Naive thymus-derived CD8-positive, alpha-beta T cell (primary cell): ENCODE data around the gene GAS7. TPM values are rescaled to one million over a fixed set of nuclear protein-coding genes. Genes with fewer than 3 reads are reported as not detected.

Source experiments
- ATAC-seq, 2 donors: fragments of 150-1000 bp; cut with Tn5 transposase in 1 of 2; sonication (Bioruptor Pico), chemical (Tn5 transposase) in 1 of 2; 1 replicate in 1 of 2; 2 replicates in 1 of 2; pipeline ENCODE4 v1.10.0; 2021; ENCODE audit warnings: mild to moderate bottlenecking in 2 of 2, moderate library complexity in 2 of 2
- POLR2A ChIA-PET: fragments of 350-600 bp; sonication (Branson Sonifier 250); formaldehyde crosslinking; loops from one replicate; lab custom pipeline; 2021; ENCODE audit warnings: antibody characterized with exemption; lab: Charles Lee
- DNase-seq, 10 donors: peaks; one replicate each; pipeline versions ENCODE4 v3.0.0 to v3.0.0-alpha.2; 2020 to 2022
- H3K27ac Mint-ChIP-seq, 10 donors: one replicate each; pipeline ENCODE4 v1.8.0; 2020 to 2022; ENCODE audit warnings: mild to moderate bottlenecking in 10 of 10, mixed read lengths in 10 of 10, moderate library complexity in 4 of 10, inconsistent platforms in 1 of 10
- H3K27me3 Mint-ChIP-seq, 5 donors: one replicate each; pipeline ENCODE4 v1.8.0; 2021 to 2022; ENCODE audit warnings: mixed read lengths in 5 of 5
- H3K36me3 Mint-ChIP-seq, 3 donors: one replicate each; pipeline ENCODE4 v1.8.0; 2020 to 2022; ENCODE audit warnings: mixed read lengths in 3 of 3, mild to moderate bottlenecking in 2 of 3, inconsistent platforms in 1 of 3
- H3K4me1 Mint-ChIP-seq, 4 donors: one replicate each; pipeline ENCODE4 v1.8.0; 2021 to 2022; ENCODE audit warnings: mixed read lengths in 4 of 4
- H3K4me3 Mint-ChIP-seq, 10 donors: one replicate each; pipeline ENCODE4 v1.8.0; 2020 to 2022; ENCODE audit warnings: mild to moderate bottlenecking in 10 of 10, mixed read lengths in 10 of 10, moderate library complexity in 6 of 10, inconsistent platforms in 1 of 10
- H3K9me3 Mint-ChIP-seq, 9 donors: one replicate each; pipeline ENCODE4 v1.8.0; 2020 to 2022; ENCODE audit warnings: mixed read lengths in 9 of 9, mild to moderate bottlenecking in 3 of 9, inconsistent platforms in 1 of 9, moderate library complexity in 1 of 9
- polyA plus RNA-seq, 3 donors: library from polyadenylated mRNA; unstranded; fragments of 300-500 nt; fragmentation: Illumina TruSeq; gene quantifications; one replicate each; pipeline ENCODE4 v1.2.3, GENCODE V29; 2021
- total RNA-seq, 8 experiments: library from RNA in 2 of 8; stranded (reverse) in 2 of 8; gene quantifications; one replicate each; pipeline ENCODE4 v1.2.3 and lab custom pipeline; 2021 to 2026

Gene GAS7
- total and polyA plus RNA-seq, 5 experiments from 2014 or later: 0.05 to 2.1 (median 1.4) TPM; not detected in 1

DNA sequence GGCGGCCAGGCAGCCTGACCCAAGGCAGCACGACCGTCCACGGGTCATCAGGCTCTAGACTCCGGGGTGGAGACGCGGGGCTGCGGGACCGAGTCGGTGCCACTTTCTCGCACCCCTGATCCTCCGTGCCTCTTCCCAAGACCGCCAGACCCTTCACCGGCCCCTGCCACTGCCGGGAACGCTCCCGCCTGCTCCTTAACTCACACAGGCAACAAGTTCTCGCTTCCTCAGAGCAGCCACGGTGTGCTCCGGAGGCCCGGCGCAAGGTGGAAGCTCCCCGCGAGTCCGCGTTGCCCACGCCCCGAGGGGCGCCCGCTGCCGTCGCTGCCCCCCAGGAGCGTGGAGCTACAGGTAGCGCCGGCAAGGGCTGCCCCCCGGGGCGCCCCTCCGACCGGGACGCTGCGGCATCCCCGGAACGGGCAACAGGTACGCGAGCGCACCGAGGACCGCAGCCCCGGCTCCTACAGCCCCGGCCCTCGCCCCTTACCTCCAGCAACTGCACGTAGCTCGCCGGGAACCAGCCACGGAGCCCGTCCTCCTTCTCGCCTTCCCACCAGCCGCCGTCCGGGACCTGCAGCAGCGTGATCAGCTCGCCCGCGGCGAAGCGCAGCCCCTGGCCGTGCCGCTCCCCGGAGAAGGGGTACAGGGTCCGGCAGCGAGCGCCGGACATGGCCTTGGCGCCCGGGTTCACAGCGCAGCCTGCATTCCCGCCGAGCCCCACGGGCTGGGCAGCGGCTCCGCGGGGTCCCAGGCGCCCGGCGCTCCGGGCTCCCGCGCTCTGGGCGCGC, 491 bp downstream of the GAS7 start:
- no peak overlapping the region for H3K27ac Mint-ChIP-seq
- H3K4me1 Mint-ChIP-seq: peaks cover 3 to 25% (median 11%) of the 10 kb centered on the region in 4 donors
- peaks cover 4 to 27% (median 12%) of the 10 kb centered on the region in 3 donors for H3K36me3 Mint-ChIP-seq
- DNase-seq (peak in 1 of 10 donors; percentile 6), ATAC-seq (peak; percentile 7 to 29)
- H3K4me3 Mint-ChIP-seq: peak overlapping the region in 6 of 10 donors; percentile 22 to 72 (median 41)
- H3K9me3 Mint-ChIP-seq: peaks cover 0 to 28% (median 20%) of the 10 kb centered on the region in 9 donors
- H3K27me3 Mint-ChIP-seq: peaks cover 14 to 47% (median 23%) of the 10 kb centered on the region in 5 donors
- POLR2A ChIA-PET: no interaction called here

- Mint-ChIP-seq H3K9me3 (peaks cover 0 to 29% (median 20%) of the 10 kb centered on the region in 9 donors), H3K36me3 (peaks cover 4 to 27% (median 12%) of the 10 kb centered on the region in 3 donors), H3K4me1 (peaks cover 3 to 25% (median 11%) of the 10 kb centered on the region in 4 donors), H3K27me3 (peaks cover 14 to 47% (median 23%) of the 10 kb centered on the region in 5 donors), H3K4me3 (peak overlapping the region in 8 of 10 donors; percentile 2 to 65 (median 33)), H3K27ac (no peak overlapping the region)
- ATAC-seq (no peak), DNase-seq (no peak)
- POLR2A ChIA-PET: no interaction called here
Measured at GRCh38 chr17:10197362-10197720, 1.1 kb downstream of the GAS7 start.

DNA sequence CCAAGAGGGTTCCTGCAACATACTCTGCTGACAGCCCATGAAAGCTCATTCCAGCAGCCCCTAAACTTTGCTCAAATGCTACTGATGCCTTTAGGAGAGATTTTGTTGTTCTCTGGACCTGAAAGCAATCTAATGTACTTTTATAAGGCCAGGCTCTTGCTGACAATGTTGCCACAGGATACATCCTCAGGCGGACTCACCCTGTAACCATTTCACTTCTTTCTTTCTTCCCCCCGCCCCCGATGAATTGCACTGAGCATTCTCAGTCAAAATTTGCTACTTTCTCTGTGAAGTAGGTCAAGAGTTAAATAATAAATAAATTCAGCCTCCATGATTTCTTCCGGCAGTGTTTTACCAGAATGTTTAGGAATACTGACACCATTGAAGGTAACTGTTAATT, 1.5 kb downstream of the GAS7 start:
- peaks cover 3 to 25% (median 11%) of the 10 kb centered on the region in 4 donors for H3K4me1 Mint-ChIP-seq
- peak overlapping the region in 8 of 10 donors; percentile 2 to 65 (median 36) for H3K4me3 Mint-ChIP-seq
- H3K9me3 Mint-ChIP-seq: peaks cover 0 to 29% (median 20%) of the 10 kb centered on the region in 9 donors
- H3K27ac Mint-ChIP-seq: no peak overlapping the region
- peaks cover 4 to 27% (median 12%) of the 10 kb centered on the region in 3 donors for H3K36me3 Mint-ChIP-seq
- POLR2A ChIA-PET: no interaction called here
- ATAC-seq (no peak), DNase-seq (no peak)
- peaks cover 14 to 47% (median 23%) of the 10 kb centered on the region in 5 donors for H3K27me3 Mint-ChIP-seq

DNA sequence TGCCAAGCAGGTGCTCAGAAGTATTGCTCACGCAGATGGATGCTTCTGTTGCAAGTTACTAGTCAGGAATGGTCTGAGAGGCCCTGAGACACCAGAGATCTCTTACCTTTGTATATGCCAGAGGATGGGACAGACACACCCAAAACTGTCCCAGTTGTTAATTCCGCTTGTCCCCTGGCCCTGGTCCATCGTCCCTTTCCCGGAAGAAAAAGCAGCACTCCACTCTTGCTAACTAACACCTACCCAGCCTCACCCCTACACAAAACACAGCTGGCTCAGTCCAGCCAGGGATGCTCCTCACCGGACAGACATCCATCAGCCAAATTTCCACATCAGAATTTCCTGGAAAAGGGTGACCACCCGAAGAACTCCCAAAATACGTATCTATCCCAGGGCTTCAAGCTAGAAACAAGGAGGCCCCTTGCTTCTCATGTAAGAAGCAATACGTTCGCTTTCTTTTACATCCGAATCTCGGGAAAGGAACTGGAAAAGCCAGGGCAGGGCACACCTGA, 2.0 kb downstream of the GAS7 start:
- ATAC-seq (no peak), DNase-seq (no peak)
- Mint-ChIP-seq H3K9me3 (peaks cover 0 to 31% (median 19%) of the 10 kb centered on the region in 9 donors), H3K4me1 (peaks cover 3 to 25% (median 11%) of the 10 kb centered on the region in 4 donors), H3K27ac (no peak overlapping the region), H3K4me3 (peak overlapping the region in 5 of 10 donors; percentile 3 to 56 (median 36)), H3K27me3 (peaks cover 14 to 45% (median 23%) of the 10 kb centered on the region in 5 donors), H3K36me3 (peaks cover 4 to 27% (median 12%) of the 10 kb centered on the region in 3 donors)
- POLR2A ChIA-PET: no interaction called here

DNA sequence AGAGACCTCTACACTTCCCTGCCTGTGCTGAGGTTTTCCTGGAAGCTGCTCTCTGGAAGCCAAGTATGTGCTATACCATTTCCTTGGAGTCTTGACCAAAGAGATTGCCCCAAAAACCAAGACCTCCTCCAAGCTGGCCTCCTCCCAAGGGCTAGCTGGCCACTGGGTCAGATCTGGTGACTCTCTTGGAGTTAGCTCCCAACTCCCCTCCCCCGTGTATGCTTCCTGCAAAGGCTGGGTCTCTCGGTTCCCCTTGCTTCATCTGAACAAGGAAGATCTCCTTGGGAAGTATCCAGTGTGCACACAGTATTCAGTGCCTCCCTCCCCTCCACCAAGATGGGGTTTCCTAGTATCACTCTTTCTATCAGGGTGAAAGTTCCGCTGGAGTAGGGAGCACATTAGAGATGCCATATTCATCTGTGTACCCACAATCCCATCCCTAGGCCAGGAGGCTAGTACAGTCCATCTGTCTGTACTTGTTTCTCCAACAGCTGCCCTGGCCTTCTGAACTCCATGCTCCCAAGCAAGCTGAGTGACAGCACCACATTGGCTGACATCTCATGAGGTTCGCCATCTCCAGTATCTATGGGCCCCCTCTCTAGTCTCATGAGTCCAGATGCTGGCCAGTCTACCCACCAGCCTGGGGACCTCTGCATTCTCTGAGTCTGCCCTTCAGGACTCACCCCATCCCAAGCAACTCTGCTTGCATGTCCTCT, 3.2 kb downstream of the GAS7 start:
- peaks cover 0 to 33% (median 19%) of the 10 kb centered on the region in 9 donors for H3K9me3 Mint-ChIP-seq
- peaks cover 8 to 33% (median 17%) of the 10 kb centered on the region in 5 donors for H3K27me3 Mint-ChIP-seq
- no peak overlapping the region for H3K4me3 Mint-ChIP-seq
- DNase-seq (no peak), ATAC-seq (no peak)
- H3K36me3 Mint-ChIP-seq: peaks cover 4 to 27% (median 12%) of the 10 kb centered on the region in 3 donors
- no peak overlapping the region for H3K27ac Mint-ChIP-seq
- H3K4me1 Mint-ChIP-seq: peaks cover 3 to 23% (median 10%) of the 10 kb centered on the region in 4 donors
- POLR2A ChIA-PET: no interaction called here

DNA sequence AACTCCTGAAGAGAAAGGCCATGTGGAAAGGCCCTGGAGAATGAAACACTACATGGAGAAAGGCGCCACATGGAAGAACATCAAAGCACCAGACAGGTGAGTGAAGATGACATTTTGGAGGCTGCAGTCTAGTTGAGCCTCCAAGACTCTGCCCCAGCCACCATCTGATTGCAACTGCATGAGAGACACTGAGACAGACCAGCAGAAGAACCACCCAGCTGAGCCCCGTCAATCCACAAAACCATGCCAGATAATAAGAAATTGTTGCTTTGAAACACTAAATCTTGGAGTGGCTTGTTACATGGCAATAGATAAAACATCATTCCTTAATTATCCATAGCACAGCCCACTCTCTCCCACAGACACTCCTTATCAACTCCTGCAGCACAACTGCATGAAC, 4.8 kb downstream of the GAS7 start:
- peaks cover 0 to 24% (median 12%) of the 10 kb centered on the region in 3 donors for H3K36me3 Mint-ChIP-seq
- peaks cover 0 to 33% (median 19%) of the 10 kb centered on the region in 9 donors for H3K9me3 Mint-ChIP-seq

DNA sequence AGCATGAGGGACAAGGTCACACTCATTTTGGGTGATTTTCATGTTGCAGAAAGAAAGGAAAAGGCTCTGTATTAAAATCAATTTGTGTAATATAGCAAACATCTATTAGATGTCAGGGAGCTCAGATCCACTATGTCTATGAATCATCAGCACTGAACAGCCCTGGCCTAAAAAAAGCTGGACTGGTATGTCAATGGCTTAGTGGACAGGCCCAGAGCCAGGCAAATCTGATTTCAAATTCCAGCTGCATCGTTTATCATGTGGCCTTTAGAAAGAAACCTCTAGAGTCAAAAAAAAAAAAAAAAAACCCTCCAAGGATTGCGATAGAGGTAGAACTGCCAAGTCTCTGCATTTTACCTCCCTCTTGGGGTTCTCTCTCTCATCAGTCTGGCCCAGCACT, 5.4 kb downstream of the GAS7 start:
- POLR2A ChIA-PET: interaction anchor here (0.7 kb wide), 1 partner anchor 78 kb away, joined by 7 read pairs; no protein-coding TSS in a partner anchor
- no peak for DNase-seq
- no peak overlapping the region for H3K27ac Mint-ChIP-seq
- H3K4me3 Mint-ChIP-seq: no peak overlapping the region
- H3K9me3 Mint-ChIP-seq: peaks cover 0 to 33% (median 19%) of the 10 kb centered on the region in 9 donors
- peaks cover 0 to 16% (median 8%) of the 10 kb centered on the region in 5 donors for H3K27me3 Mint-ChIP-seq
- peaks cover 0 to 14% (median 1%) of the 10 kb centered on the region in 4 donors for H3K4me1 Mint-ChIP-seq
- H3K36me3 Mint-ChIP-seq: peaks cover 0 to 24% (median 12%) of the 10 kb centered on the region in 3 donors
- ATAC-seq: no peak

More for the DNA sequence above, 4.8 kb downstream of the GAS7 start:
- Mint-ChIP-seq H3K4me1 (peaks cover 0 to 14% (median 1%) of the 10 kb centered on the region in 4 donors), H3K4me3 (no peak overlapping the region), H3K27me3 (peaks cover 0 to 17% (median 8%) of the 10 kb centered on the region in 5 donors), H3K27ac (no peak overlapping the region)
- POLR2A ChIA-PET: interaction anchor here (0.7 kb wide), 1 partner anchor 78 kb away, joined by 7 read pairs; no protein-coding TSS in a partner anchor
- DNase-seq (no peak), ATAC-seq (no peak)

GRCh38 chr17:10192461-10192860, 5.9 kb downstream of the GAS7 start:
- POLR2A ChIA-PET: interaction anchor here (0.6 kb wide), 1 partner anchor 220 kb away, joined by 3 read pairs; no protein-coding TSS in a partner anchor
- ATAC-seq (no peak), DNase-seq (no peak)
- Mint-ChIP-seq H3K36me3 (peaks cover 0 to 24% (median 12%) of the 10 kb centered on the region in 3 donors), H3K27ac (no peak overlapping the region), H3K4me1 (peaks cover 0 to 14% (median 1%) of the 10 kb centered on the region in 4 donors), H3K27me3 (peaks cover 0 to 16% (median 8%) of the 10 kb centered on the region in 5 donors), H3K9me3 (peaks cover 0 to 33% (median 19%) of the 10 kb centered on the region in 9 donors), H3K4me3 (no peak overlapping the region)

DNA sequence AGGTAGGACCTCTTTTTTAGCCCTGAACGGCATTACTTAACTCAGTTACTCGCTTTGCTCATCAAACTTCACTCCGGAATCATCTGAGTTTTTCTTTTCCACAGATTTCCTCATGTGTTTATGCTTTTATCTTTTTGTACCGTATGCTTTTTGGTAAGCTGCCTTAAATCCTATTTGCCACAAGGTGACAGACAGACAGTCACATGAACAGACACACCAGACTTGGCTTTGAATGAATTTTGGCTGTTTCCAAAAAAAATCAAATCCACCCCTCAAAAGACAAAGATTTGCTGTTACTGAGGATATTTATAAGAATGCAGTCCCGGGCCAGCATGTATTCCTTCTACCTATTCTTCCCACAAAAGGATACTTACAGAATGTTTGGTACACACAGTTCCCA, 10.9 kb downstream of the GAS7 start:
- ATAC-seq (no peak), DNase-seq (no peak)
- Mint-ChIP-seq H3K4me3 (no peak overlapping the region), H3K9me3 (peaks cover 0 to 7% (median 0%) of the 10 kb centered on the region in 9 donors), H3K36me3 (no peaks in the 10 kb centered on the region), H3K27ac (no peak overlapping the region), H3K4me1 (peaks cover 0 to 15% (median under 1%) of the 10 kb centered on the region in 4 donors), H3K27me3 (peaks cover 0 to 2% (median 0%) of the 10 kb centered on the region in 5 donors)
- POLR2A ChIA-PET: no interaction called here

- H3K4me3 Mint-ChIP-seq: no peak overlapping the region
- H3K9me3 Mint-ChIP-seq: peaks cover 0 to 4% (median 0%) of the 10 kb centered on the region in 9 donors
- no peak overlapping the region for H3K27ac Mint-ChIP-seq
- POLR2A ChIA-PET: no interaction called here
- no peaks in the 10 kb centered on the region for H3K36me3 Mint-ChIP-seq
- peaks cover 0 to 2% (median 0%) of the 10 kb centered on the region in 5 donors for H3K27me3 Mint-ChIP-seq
- ATAC-seq (no peak), DNase-seq (no peak)
- peaks cover 0 to 17% (median under 1%) of the 10 kb centered on the region in 4 donors for H3K4me1 Mint-ChIP-seq
Measured at GRCh38 chr17:10186771-10187410, 11.5 kb downstream of the GAS7 start.

DNA sequence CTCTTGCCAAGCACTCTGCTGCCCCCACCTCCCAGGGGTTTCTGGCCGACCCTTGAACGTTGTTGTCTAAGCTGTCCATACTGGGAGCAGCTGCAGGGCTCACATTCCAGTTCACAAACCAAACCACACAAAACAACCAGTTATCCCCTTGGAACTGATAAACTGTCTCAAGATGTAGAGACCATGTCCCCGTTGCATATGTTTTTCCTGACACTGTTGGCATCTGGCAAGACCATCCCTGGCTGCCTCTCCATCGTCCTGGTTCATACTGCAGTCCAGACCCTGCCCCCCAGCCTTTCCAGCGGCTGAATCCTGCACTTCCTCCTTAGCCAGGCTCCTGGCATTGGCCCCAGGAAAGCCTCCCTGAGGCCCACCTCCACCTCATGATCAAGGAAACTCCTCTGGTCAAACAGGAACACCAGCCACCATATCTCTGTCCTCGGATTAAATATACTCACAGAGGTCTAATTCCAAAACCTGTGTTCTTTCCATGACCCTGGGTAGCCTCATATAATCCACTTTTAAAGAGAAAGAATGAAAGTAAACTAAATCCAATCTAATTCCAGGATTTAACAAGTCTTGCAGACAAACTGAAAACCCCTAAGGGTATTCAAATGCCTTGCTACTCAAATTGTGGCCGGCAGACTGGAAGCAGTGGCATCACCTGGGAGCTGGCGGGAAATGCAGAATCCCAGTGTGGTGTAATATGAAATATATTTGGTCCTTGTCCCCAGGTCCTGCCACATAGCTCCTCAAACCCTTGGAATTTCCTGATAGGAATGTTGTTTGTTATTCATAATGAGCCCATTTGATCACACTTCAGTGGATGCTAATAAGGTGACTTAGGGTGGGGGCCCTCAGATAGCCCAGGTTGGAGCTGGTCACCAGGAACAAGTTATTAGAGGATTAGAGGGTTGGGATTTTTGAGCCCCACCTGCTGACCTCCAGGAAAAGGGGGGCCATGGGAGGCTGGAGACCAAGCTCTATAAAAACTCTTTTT, 14.2 kb downstream of the GAS7 start:
- no peak for DNase-seq
- Mint-ChIP-seq H3K36me3 (no peaks in the 10 kb centered on the region), H3K27ac (peak overlapping the region in 1 of 10 donors; percentile 57), H3K9me3 (no peaks in the 10 kb centered on the region), H3K4me1 (peaks cover 0 to 23% (median 2%) of the 10 kb centered on the region in 4 donors), H3K27me3 (peaks cover 0 to 2% (median 1%) of the 10 kb centered on the region in 5 donors), H3K4me3 (no peak overlapping the region)
- ATAC-seq: no peak
- POLR2A ChIA-PET: no interaction called here
